Measurements from ENCODE around the gene LAG3. TPM values are rescaled to one million over a fixed set of nuclear protein-coding genes. Genes with fewer than 3 reads are reported as not detected.

The LAG3 gene
- total RNA-seq, 1 donor from 2014 or later, result 7.3 TPM

DNA sequence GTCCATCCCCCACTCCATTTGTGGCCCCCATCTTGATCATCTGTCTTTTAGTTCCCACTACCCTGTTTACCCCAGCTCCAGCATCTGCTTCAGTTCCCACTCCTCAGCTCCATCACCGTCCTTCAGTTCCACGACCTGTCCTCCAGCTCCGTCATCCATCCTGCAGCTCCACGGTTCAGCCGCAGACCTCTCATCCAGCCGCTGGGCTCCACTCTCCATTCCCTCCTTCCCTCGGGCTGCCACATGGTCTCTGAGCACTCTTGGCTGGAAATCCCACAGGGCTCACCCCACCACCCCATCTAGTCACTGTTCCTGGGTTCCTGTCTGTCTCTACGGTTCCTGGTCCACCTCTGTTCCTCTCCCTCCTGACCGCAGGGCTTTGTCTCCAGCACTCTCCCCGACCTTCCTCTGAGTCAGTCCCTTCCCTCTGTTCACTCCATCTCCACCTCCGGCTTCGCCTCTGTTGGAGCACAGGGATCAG is 52.6 kb downstream of the LAG3 start:
- peaks cover 37% of the 10 kb centered on the region for H3K4me1 Mint-ChIP-seq (ENCODE audit: low read depth, unreplicated experiment)
- H3K27ac Mint-ChIP-seq (ENCODE audit: unreplicated experiment), result peak overlapping the region; percentile 98
- peaks cover 43% of the 10 kb centered on the region for H3K27me3 Mint-ChIP-seq (ENCODE audit: unreplicated experiment)
- H3K4me3 Mint-ChIP-seq (ENCODE audit: unreplicated experiment), result peak overlapping the region; percentile 88
- TF ChIP-seq, protein P1, sequence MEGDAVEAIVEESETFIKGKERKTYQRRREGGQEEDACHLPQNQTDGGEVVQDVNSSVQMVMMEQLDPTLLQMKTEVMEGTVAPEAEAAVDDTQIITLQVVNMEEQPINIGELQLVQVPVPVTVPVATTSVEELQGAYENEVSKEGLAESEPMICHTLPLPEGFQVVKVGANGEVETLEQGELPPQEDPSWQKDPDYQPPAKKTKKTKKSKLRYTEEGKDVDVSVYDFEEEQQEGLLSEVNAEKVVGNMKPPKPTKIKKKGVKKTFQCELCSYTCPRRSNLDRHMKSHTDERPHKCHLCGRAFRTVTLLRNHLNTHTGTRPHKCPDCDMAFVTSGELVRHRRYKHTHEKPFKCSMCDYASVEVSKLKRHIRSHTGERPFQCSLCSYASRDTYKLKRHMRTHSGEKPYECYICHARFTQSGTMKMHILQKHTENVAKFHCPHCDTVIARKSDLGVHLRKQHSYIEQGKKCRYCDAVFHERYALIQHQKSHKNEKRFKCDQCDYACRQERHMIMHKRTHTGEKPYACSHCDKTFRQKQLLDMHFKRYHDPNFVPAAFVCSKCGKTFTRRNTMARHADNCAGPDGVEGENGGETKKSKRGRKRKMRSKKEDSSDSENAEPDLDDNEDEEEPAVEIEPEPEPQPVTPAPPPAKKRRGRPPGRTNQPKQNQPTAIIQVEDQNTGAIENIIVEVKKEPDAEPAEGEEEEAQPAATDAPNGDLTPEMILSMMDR (IDR thresholded peaks at IDR 0.05; ENCODE audit: partially characterized antibody, unreplicated experiment), result no peak
- peaks cover 7% of the 10 kb centered on the region for H3K36me3 Mint-ChIP-seq (ENCODE audit: unreplicated experiment)
- H3K9me3 Mint-ChIP-seq (ENCODE audit: unreplicated experiment), result peaks cover 33% of the 10 kb centered on the region
- DNase-seq, result no peak

DNA sequence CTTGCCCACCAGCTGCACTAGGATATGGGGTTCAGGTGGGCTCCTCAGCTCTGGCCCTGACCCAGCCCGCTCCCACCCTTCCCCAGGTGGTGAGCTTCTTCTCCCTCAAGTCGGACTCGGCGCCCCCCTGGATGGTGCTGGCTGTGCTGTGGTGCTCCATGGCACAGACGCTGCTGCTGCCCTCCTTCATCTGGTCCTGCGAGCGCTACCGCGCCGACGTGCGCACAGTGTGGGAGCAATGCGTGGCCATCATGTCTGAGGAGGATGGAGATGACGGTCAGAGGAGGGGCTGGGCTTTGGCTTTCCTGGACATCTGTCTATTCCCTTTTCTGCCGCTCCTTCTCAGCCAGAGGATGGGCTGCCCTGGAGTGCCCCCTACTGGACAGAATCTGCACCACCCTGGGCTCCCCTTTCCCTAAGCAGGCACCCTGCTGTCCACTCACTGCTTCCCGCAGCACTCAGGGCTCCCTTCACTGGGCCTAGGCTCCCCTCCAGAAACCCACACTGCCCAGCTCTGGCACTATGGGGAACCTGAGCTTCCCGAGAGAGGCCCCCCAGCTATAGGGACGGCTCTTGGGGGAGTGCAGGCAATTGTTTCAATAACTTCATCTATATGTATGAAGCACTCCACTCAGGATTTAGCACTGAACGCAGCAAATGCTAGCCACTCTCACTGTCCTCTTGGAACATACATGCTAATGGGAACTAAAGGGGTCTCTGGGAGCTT is 53.2 kb downstream of the LAG3 start:
- peaks cover 36% of the 10 kb centered on the region for H3K4me1 Mint-ChIP-seq (ENCODE audit: low read depth, unreplicated experiment)
- peak; percentile 96 for DNase-seq
- peaks cover 7% of the 10 kb centered on the region for H3K36me3 Mint-ChIP-seq (ENCODE audit: unreplicated experiment)
- peaks cover 33% of the 10 kb centered on the region for H3K9me3 Mint-ChIP-seq (ENCODE audit: unreplicated experiment)
- peak overlapping the region; percentile 88 for H3K4me3 Mint-ChIP-seq (ENCODE audit: unreplicated experiment)
- TF ChIP-seq, protein P1 (IDR thresholded peaks at IDR 0.05; ENCODE audit: partially characterized antibody, unreplicated experiment), result peak; percentile 95
- peak overlapping the region; percentile 98 for H3K27ac Mint-ChIP-seq (ENCODE audit: unreplicated experiment)
- H3K27me3 Mint-ChIP-seq (ENCODE audit: unreplicated experiment), result peaks cover 43% of the 10 kb centered on the region

DNA sequence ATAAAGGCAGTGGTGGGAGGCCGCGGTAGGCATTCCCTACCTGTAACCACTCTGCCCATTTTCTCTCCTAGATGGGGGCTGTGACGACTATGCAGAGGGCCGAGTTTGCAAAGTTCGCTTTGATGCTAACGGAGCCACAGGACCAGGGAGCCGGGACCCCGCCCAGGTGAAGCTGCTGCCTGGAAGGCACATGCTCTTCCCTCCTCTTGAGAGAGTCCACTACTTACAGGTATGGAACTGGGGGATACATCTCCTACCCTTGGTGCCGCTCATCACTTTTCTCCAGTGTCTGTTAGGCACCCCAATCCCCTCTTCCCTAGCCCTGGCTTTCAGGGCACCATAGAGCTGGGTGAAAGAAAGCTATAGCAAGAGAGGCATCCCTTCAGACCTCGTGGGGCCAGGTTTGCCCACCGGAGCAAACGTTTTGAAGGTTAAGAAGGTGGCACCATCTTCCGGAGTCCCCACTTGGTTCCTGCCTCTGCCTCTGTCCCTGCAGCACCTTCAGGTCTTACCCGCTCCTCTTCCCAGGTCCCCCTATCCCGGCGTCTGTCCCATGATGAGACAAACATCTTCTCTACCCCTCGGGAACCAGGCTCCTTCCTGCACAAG is 53.9 kb downstream of the LAG3 start:
- Mint-ChIP-seq H3K27me3 (ENCODE audit: unreplicated experiment) (peaks cover 37% of the 10 kb centered on the region), H3K4me3 (ENCODE audit: unreplicated experiment) (peak overlapping the region; percentile 76), H3K9me3 (ENCODE audit: unreplicated experiment) (peaks cover 28% of the 10 kb centered on the region), H3K4me1 (ENCODE audit: low read depth, unreplicated experiment) (peaks cover 35% of the 10 kb centered on the region), H3K36me3 (ENCODE audit: unreplicated experiment) (peaks cover 11% of the 10 kb centered on the region), H3K27ac (ENCODE audit: unreplicated experiment) (peak overlapping the region; percentile 98)
- TF ChIP-seq, protein P1 (IDR thresholded peaks at IDR 0.05; ENCODE audit: partially characterized antibody, unreplicated experiment), result no peak
- DNase-seq, result no peak

DNA sequence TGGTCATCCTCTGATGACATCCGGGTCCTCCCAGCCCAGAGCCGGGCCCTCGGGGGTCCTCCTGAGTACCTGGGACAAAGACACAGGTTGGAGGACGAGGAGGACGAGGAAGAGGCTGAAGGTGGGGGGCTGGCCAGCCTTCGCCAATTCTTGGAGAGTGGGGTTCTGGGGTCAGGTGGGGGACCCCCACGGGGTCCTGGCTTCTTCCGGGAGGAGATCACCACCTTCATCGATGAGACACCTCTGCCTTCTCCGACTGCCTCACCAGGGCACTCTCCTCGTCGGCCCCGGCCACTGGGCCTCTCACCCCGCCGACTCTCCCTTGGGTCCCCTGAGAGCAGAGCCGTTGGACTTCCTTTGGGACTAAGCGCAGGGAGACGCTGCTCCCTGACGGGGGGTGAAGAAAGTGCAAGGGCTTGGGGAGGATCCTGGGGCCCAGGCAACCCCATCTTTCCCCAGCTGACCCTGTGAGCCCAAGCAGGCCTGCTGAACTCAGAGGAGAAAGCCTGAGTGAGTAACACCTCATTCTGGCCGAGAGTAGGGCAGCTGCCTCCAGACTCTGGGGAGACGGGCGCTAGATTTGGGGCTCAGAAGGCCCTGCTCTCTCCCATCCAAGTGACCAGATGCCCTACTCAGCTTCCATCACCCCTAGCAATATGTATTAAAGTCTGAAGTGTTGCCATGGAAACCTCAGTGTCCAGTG is 54.6 kb downstream of the LAG3 start:
- Mint-ChIP-seq H3K36me3 (ENCODE audit: unreplicated experiment) (peaks cover 11% of the 10 kb centered on the region), H3K4me1 (ENCODE audit: low read depth, unreplicated experiment) (peaks cover 40% of the 10 kb centered on the region), H3K27me3 (ENCODE audit: unreplicated experiment) (peaks cover 36% of the 10 kb centered on the region), H3K4me3 (ENCODE audit: unreplicated experiment) (peak overlapping the region; percentile 76), H3K9me3 (ENCODE audit: unreplicated experiment) (peaks cover 29% of the 10 kb centered on the region), H3K27ac (ENCODE audit: unreplicated experiment) (peak overlapping the region; percentile 98)
- TF ChIP-seq, protein P1 (IDR thresholded peaks at IDR 0.05; ENCODE audit: partially characterized antibody, unreplicated experiment), result no peak
- no peak for DNase-seq

All from glutamatergic neuron (in vitro differentiated cells).